Islet precursor cell (in vitro differentiated cells): Measurements from ENCODE around the gene FAM98A.

ENCODE experiments used
- DNase-seq: peaks from one replicate; pipeline ENCODE4 v3.0.0-alpha.2; 2018

FAM98A gene

DNA sequence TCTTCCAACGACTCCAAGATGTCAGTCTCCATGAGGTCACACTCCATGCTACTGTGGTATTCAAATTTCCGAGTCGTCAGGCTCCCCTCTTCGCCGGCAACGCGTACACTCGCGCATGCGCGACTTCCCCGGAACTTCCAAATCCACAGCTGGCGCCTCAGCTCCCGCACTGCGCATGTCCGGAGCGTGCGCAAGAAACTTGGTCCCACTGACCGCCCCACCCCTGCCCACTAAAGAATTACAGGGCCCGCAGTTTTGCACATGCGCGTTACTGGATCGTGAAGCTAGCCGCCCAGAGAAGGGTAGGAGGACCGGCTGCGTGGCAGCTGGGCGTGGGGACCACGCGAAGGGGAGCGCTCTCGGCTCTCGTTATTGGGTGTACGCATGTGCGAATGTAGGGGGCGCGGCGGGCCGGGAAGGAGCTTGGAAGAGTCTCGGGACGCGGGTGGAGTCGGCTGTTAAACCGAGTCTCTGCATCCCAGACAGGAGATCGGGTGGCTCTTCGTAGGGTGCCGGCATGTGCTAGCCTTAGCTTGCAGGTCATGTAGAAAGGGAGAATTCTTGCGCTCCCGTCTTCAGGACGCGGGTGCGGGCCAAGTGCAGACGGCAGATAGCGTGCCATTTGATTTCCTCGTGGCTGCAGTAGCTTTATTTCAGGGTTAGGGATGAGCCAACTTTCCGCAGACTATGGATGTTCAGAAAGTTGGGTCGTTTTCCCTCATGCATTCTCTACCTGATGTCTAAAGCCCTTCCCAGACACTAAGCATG, at the start of gene FAM98A:
FAM98A (minus strand) TSS at position 125 of the 768 bp plus-strand sequence; CDS start at position 47, 78 bp downstream.
- DNase-seq: peak; percentile 99

- no peak for DNase-seq
These were observed 46.8 kb upstream of the FAM98A start for GRCh38 chr2:33645861-33646260.

- DNase-seq: no peak
These were observed 45.1 kb upstream of the FAM98A start for GRCh38 chr2:33644215-33644614.

GRCh38 chr2:33636001-33636400, 36.9 kb upstream of the FAM98A start:
- no peak for DNase-seq

- no peak for DNase-seq
These were observed 35.3 kb upstream of the FAM98A start for GRCh38 chr2:33634261-33634910.

DNA sequence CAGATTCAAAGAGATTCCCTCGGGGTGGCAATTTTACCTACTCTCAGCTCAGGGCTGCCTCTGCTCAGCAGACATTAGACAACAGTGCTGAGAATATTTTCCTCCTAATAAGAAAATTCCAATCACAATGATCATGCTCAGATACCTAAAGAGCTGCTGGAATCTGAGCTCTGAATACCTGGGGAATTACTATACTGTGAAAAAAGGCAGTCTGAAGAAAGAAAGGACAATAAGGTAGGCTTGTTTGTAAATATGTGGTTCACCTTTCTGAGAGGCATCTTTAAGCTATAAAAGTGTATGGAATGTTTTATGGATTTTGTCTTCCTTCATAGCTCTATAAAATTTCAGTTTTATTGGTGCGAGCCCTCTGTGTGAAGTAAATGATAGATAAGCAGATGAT, 34.2 kb upstream of the FAM98A start:
- DNase-seq: no peak

GRCh38 chr2:33632831-33633230, 33.7 kb upstream of the FAM98A start:
- no peak for DNase-seq

DNA sequence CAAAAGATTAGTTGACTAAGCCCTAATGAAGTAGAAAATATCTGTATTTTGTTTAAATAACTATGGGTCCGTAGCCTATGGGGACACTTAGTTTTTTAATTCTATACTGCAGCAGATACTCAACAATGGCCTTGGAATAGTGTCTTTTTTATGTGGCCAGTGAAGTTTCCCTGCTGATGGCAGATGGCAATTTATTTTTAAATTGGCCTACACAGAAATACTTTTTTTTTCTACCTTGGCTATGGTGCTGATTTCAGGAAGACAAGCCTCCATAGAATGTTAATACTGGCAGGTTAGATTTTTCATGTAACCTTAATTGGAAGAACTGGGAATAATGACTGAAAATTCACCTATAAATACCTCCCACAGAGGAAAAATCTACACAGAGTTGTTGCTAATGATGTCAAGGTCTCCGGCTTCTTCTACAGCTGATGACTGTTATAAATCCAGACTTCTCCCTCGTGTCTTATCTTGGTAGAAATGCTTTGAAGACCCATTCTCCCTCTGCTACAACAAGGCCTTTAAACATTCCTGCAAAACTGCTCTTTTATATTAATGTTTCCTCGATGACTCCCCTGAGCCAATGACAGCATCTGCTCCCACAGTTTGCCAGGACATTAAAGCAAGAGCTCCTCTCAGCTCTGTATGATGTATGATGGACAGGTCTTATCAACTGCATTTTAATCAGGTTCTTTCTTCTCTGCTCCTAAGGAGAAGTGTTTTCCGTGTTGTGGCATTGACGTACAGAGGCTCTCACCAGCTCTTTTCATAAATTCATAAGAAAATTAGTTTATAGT, 29.1 kb upstream of the FAM98A start:
- no peak for DNase-seq

- DNase-seq: no peak
These were observed 19.9 kb upstream of the FAM98A start for GRCh38 chr2:33619028-33619427.

DNA sequence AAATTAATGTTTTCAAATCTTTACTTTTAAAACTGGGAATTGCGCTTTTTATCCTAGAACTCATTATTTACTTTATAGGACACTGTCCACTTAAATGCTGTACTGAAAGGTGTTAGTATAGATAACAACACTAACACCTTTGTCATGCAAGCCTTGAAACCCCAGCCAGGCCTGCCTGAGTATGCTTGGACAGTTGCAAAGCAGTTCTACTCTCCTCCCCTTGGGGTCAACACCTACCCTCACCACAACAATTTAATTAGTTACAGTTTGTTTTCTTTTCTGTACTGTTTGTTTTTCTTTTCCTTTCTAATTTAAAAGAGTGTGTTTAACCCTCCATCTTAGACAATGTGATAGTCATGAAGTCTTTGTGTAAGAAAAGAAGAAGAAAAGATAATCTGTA, 18.9 kb upstream of the FAM98A start:
- DNase-seq: no peak

GRCh38 chr2:33617401-33617800, 18.3 kb upstream of the FAM98A start:
- no peak for DNase-seq

GRCh38 chr2:33616873-33617272, 17.8 kb upstream of the FAM98A start:
- no peak for DNase-seq

DNA sequence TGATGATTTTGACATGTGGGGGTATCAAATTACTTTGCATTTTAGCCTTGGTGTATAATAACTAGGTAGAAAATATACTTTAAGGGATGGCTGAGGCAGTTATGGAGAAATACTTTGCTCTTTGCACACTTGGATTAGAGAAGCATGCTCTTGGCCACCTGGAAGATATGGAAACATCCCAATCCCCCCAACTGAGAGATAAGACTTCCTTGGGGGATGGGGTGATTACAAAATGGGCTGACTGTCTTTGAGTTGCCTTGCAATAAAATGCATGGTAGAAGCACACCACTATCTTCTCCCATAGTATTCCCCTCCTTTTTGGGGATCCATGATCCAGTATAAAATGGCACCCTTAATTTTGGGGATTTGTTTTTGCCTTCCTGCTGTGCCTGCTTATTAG, 15.1 kb upstream of the FAM98A start:
- DNase-seq: no peak

DNA sequence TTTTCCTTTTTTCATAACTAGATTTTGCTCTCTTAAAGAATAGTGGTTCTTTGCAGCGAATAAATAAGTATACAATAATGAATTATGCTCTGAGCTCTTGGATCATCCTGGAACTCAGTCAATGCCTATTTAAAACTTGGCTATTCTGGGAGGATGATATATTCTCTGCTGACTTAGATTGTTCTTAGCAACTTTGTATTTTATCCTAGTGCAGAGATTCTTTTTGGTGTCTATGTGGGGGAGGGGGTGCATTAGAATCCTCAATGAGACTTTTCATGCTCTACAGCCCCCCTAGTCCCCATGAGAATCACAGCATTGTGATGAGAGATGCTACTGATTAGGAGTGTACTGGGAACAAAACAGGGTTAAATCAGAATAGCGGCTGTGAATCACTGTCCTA, 8.8 kb upstream of the FAM98A start:
- no peak for DNase-seq

GRCh38 chr2:33607251-33607721, 8.2 kb upstream of the FAM98A start:
- DNase-seq: no peak

GRCh38 chr2:33606622-33607021, 7.5 kb upstream of the FAM98A start:
- no peak for DNase-seq

- DNase-seq: no peak
These were observed 7.0 kb upstream of the FAM98A start for GRCh38 chr2:33606100-33606499.

DNA sequence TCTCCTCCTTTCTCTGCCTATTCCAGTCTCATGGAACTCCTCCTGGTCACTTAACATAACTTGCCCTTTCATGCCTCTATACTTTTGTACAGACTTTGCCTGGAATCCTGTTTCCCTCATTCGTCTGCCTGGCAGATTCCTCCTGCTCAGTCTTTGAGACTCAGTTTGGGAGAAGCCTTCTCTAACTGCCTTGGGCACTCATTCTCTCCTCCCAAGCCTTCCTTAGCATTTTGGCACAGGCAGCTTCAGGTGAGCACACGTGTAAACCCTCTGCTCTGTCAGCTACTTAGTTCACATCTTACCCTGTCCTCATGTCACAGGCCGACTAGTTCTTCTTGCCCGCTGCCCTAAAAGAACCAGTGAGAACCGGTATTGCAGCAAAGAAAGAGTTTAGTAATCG, 6.0 kb upstream of the FAM98A start:
- no peak for DNase-seq

DNA sequence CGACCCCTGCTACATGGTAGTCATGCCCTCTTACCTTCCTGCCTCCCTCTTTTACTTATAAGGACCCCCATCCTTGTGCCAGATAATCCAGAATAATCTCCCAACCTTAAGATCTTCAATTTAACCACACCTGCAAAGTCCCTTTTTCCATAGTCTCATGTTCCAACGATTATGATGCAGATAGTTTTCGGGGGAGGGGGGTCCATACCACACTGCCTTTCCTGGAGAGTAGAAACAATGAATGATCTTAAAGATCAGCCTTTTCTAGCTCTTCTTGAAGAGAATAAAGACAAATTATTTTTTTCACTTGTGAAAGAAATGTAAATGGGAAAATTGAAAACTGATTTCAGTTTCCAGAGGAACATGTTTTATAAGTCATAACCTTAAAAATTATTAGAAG, 4.3 kb upstream of the FAM98A start:
- DNase-seq: no peak

DNA sequence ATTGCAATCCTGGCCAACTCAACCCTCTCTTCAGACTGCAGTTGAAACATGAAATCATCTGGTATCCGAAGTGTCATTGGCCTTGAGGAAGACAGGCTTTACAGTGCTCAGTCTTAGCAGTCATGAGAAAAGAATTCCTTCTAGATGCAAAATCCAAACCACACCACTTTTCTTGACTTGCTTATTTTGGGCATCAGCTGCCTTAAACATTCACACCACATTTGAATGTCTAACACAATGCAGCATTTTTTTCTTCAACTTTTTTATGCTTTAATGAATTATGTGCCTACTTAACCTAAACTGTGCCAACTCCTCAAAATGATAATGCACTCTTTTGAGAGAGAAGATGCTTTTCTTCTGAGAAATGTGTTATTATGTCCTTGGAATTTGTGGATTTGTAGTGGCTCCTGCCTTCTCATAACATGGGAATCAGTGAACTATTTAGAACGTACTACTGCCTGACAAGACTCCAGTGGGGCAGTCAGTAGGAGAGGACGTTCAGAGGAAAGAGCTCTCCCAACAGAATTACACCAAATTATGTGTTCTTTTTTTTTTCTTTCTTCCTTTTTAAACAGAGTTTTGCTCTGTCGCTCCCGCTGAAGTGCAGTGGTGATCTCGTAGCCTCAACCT, 3.2 kb upstream of the FAM98A start:
- DNase-seq: no peak

DNA sequence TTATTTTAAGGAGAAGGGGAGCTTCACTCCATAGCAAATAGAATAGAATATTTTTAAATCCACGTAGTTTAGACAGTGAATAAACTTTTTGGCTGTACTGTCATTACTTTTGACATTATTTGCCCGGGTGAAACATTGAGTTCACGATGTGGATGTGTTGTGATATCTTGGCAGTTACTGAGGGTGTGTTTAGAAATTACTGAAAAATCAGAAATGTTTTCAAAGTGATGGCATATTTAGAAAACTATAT, 769 bp upstream of the FAM98A start:
- DNase-seq: no peak

- peak; percentile 77 for DNase-seq
These were observed 431 bp downstream of the FAM98A start for GRCh38 chr2:33598561-33599174.

DNA sequence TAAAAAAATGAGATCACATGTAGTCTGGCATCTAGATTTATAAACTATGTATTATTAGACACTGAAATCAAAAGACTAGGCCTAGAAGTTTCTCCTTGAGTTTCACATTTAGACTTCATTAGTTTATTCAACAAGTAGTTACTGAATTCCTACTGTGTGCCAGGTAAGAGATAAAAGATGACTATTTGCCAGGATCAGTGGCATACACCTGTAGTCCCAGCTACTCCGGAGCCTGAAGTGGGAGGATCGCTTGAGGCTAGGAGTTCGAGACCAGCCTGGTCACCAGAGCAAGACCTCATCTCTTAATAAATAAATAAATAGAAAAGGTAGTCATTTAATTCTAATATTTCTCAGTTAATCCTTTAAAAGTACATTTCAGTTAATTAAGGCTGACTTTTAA, 2.1 kb downstream of the FAM98A start:
- no peak for DNase-seq
